Measurements from ENCODE around the gene CPXM2. TPM values are rescaled to one million over a fixed set of nuclear protein-coding genes. Genes with fewer than 3 reads are reported as not detected.

Gene CPXM2
- total RNA-seq, 1 donor = not detected

GRCh38 chr10:123886292-123886691 lies 5.3 kb downstream of the CPXM2 start:
- no peak for DNase-seq (ENCODE audit: low read depth)
- no peak for TF ChIP-seq CTCF (IDR thresholded peaks at IDR 0.05; ENCODE audit: insufficient read depth, low read depth, low read length)
- H3K4me3 ChIP-seq (ENCODE audit: low read depth, low read length) = no peak overlapping the region

- TF ChIP-seq CTCF (IDR thresholded peaks at IDR 0.05; ENCODE audit: insufficient read depth, low read depth, low read length) = no peak
- DNase-seq (ENCODE audit: low read depth) = no peak
Measured at GRCh38 chr10:123885406-123886170, 6.0 kb downstream of the CPXM2 start.

GRCh38 chr10:123884907-123885381 lies 6.7 kb downstream of the CPXM2 start:
- no peak for DNase-seq (ENCODE audit: low read depth)
- H3K4me3 ChIP-seq (ENCODE audit: low read depth, low read length) = no peak overlapping the region
- TF ChIP-seq CTCF (IDR thresholded peaks at IDR 0.05; ENCODE audit: insufficient read depth, low read depth, low read length) = no peak

More at GRCh38 chr10:123885406-123886170, 6.0 kb downstream of the CPXM2 start:
- no peak overlapping the region for H3K4me3 ChIP-seq (ENCODE audit: low read depth, low read length)

GRCh38 chr10:123884351-123884906 lies 7.2 kb downstream of the CPXM2 start:
- no peak for TF ChIP-seq CTCF (IDR thresholded peaks at IDR 0.05; ENCODE audit: insufficient read depth, low read depth, low read length)
- DNase-seq (ENCODE audit: low read depth) = no peak
- H3K4me3 ChIP-seq (ENCODE audit: low read depth, low read length) = no peak overlapping the region

- no peak overlapping the region for H3K4me3 ChIP-seq (ENCODE audit: low read depth, low read length)
- no peak for TF ChIP-seq CTCF (IDR thresholded peaks at IDR 0.05; ENCODE audit: insufficient read depth, low read depth, low read length)
- DNase-seq (ENCODE audit: low read depth) = no peak
Measured at GRCh38 chr10:123883673-123884320, 7.8 kb downstream of the CPXM2 start.

- TF ChIP-seq CTCF (IDR thresholded peaks at IDR 0.05; ENCODE audit: insufficient read depth, low read depth, low read length) = no peak
- DNase-seq (ENCODE audit: low read depth) = no peak
- no peak overlapping the region for H3K4me3 ChIP-seq (ENCODE audit: low read depth, low read length)
Measured at GRCh38 chr10:123882681-123883445, 8.7 kb downstream of the CPXM2 start.
